GM12892 (cell line): ENCODE data around the gene DTNB.

Source experiments
- POLR2A ChIP-seq: IDR thresholded peaks from 2 replicates; pipeline ENCODE4 v1.6.1; 2011; ENCODE audit warnings: low read depth, low read length, control low read depth
- POLR2AphosphoS5 ChIP-seq: IDR thresholded peaks from 2 replicates; pipeline ENCODE4 v1.6.1; 2011; ENCODE audit warnings: low read depth, low read length, control low read depth
- TAF1 ChIP-seq: IDR thresholded peaks from 2 replicates; pipeline ENCODE4 v1.6.1; 2011; ENCODE audit warnings: low read depth, mild to moderate bottlenecking, control low read depth, low read length, borderline replicate concordance

DNA sequence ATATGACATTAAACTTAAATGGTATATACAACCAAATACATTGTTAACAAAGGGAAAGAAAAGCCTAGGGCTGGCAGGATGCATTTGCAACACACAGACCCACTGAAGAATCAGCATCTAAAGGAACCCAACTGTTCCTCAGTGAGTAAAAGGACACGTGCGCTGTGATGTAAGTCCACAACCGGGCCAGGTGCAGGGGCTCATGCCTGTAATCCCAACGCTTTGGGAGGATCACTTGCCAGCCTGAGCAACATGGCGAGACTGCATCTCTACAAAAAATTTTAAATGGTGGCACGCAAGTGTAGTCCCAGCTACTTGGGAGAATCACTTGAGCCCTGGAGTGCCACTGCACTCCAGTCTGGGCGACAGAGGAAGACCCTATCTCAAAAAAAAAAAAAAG is 3.9 kb downstream of the DTNB start:
- no peak for TF ChIP-seq POLR2A
- TF ChIP-seq POLR2AphosphoS5 = no peak
- no peak for TF ChIP-seq TAF1
